GM19463 (cell line): ENCODE measurements around the gene LMLN.
"Not testable (repeated sequence)": the region's sequence is repeated elsewhere in the genome, so short reads cannot be mapped to it uniquely, and the experiment has no call there.

Experiments
- ATAC-seq: cut with Tn5 transposase; IDR thresholded peaks from one replicate; pipeline ENCODE4 v1.9.1; 2021; ENCODE audit warnings: mild to moderate bottlenecking, moderate library complexity; ENCODE audit not compliant: unreplicated experiment

LMLN gene, protein sequence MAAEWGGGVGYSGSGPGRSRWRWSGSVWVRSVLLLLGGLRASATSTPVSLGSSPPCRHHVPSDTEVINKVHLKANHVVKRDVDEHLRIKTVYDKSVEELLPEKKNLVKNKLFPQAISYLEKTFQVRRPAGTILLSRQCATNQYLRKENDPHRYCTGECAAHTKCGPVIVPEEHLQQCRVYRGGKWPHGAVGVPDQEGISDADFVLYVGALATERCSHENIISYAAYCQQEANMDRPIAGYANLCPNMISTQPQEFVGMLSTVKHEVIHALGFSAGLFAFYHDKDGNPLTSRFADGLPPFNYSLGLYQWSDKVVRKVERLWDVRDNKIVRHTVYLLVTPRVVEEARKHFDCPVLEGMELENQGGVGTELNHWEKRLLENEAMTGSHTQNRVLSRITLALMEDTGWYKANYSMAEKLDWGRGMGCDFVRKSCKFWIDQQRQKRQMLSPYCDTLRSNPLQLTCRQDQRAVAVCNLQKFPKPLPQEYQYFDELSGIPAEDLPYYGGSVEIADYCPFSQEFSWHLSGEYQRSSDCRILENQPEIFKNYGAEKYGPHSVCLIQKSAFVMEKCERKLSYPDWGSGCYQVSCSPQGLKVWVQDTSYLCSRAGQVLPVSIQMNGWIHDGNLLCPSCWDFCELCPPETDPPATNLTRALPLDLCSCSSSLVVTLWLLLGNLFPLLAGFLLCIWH

GRCh38 chr3:197959891-197960693, at the start of gene LMLN:
Gene LMLN (plus strand): TSS chr3:197960217. CDS start chr3:197960246, 29 bp downstream.
- ATAC-seq, result peak; percentile 99

- no peak for ATAC-seq
Observed at GRCh38 chr3:197912741-197913476, 47.1 kb upstream of the LMLN start.

GRCh38 chr3:197913641-197914380, 46.2 kb upstream of the LMLN start:
- no peak for ATAC-seq

GRCh38 chr3:197921429-197922275, 38.4 kb upstream of the LMLN start:
- ATAC-seq, result not testable (repeated sequence)

- no peak for ATAC-seq
Observed at GRCh38 chr3:197926418-197926817, 33.6 kb upstream of the LMLN start.

DNA sequence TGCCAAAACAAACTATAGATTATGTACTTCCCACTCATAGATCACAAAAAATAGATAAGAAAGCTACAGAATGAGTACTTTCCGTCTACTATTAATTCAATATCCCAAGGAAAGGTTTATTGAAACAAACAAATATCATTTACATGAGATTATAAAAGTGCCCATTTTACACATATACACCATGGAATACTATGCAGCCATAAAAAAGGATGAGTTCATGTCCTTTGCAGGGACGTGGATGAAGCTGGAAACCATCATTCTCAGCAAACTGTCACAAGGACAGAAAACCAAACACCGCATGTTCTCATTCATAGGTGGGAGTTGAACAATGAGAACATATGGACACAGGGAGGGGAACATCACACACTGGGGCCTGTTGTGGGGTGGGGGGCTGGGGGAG, 32.4 kb upstream of the LMLN start:
- not testable (repeated sequence) for ATAC-seq

DNA sequence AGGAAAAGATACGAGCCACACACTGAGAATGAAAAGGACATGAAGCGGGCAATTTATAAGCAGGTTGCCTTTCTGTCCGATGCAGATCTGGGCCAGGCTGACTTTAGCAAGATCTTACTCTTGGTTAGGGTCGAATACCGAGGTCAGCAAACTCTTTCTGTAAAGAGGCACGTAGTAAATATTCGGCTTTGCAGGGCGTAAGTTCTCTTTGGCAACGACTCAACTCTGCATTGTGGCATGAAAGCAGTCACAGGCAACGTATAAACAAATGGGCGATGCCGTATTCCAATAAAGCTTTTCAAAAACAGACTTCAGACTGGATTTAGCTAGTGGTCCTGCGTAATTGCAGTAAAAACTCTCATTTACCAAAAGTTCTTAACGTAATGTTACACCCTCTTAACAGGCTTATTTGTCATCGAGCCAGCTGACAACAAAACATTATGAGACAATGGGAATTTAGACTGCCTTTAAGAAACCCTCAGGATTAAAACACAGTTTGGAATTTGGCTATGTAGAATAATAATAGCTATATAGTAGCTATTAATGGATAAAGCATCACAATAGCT, 23.1 kb upstream of the LMLN start:
- ATAC-seq, result no peak

- ATAC-seq, result no peak
Observed at GRCh38 chr3:197940745-197941384, 19.2 kb upstream of the LMLN start.

GRCh38 chr3:197942956-197943556, 17.0 kb upstream of the LMLN start:
- no peak for ATAC-seq

DNA sequence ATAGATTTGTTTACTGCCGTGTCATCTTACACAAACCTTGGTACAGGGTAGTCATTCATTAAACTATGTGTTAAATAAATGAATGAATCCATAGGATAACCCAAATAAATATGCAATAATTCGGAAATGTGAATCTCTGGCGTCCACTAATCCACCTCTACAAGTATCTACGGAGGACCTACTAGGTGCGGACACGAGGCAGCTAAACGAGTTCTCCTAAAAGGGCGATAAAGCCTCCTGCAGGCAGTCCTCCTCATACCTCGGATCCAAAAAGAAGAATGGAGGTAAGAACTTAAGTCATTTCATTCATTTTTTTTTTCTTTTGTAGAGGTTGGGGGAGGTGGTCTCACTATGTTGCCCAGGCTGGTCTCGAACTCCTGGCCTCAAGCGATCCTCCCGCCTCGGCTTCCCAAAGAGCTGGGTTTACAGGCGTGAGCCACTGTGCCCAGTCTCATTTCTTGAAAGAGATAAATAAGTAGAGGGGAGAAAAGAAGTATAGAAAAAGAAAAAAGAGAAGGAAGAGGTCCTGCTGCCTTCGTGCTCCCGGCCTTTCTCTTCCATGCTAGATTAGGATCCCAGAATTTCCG, 10.7 kb upstream of the LMLN start:
- no peak for ATAC-seq

- peak; percentile 90 for ATAC-seq
Observed at GRCh38 chr3:197949778-197950676, 10.0 kb upstream of the LMLN start, which contains the start of gene RPL35A. Gene RPL35A (plus strand): TSS chr3:197950190. CDS start chr3:197950968, 778 bp downstream.

DNA sequence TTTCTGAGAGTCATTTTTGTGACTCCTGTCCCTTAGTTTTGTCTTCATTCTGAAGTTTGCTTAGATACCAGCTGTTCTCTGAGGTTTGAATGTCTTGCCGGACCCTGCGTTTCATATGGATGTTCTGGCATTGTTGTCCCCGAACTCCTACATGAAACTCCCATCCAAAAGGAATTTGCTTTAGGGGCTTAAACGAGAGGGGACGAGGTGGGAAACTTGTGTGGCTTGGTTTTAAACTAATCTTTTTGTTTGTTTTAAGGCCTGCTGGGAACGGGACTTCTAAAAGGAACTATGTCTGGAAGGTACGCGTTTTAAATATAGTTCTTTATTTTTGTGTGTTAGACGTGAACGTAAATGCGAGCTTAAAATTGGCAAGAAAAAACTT, 9.3 kb upstream of the LMLN start:
- ATAC-seq, result no peak

DNA sequence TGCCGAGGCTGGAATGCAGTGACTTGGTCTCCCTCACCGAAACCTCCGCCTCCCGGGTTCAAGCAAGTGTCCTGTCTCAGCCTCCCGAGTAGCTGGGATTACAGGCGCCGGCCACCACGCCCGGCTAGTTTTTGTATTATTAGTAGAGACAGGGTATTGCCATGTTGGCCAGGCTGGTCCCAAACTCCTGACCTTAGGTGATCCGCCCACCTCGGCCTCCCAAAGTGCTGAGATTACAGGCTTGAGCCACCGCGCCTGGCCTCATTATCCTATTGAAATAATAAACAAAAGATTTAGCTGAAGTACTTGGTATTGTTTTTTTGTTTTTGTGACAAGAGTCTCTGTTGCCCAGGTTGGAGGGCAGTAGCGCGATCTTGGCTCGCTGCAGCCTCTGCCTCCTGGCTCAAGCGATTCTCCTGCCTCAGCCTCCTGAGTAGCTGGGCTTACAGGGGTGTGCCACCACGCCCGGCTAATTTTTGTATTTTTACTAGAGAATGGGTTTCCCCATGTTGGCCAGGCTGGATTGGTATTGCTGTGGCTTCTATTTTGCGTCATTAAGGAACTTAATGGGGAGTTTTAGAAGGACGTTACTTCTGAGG, 8.5 kb upstream of the LMLN start:
- no peak for ATAC-seq

DNA sequence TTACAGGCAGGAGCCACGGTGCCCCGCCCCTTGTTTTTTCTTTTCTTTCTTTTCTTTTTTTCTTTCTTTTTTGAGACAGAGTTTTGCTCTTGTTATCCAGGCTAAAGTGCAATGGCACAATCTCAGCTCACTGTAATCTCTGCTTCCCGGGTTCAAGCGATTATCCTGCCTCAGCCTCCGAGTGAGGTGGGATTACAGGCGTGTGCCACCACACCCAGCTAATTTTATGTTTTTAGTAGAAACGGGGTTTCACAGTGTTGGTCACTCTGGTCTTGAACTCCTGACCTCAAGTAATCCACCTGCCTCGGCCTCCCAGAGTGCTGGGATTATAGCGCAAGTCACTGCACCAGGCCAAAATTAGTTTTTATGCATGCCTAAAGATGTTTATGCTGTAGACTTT, 7.6 kb upstream of the LMLN start:
- ATAC-seq, result no peak

GRCh38 chr3:197953325-197953724, 6.7 kb upstream of the LMLN start:
- ATAC-seq, result no peak

GRCh38 chr3:197953881-197954280, 6.1 kb upstream of the LMLN start:
- ATAC-seq, result no peak
